ENCODE data around the gene FAM187B.
A peak's percentile ranks its signal among the peaks of the same experiment; 100 is the strongest.
"Not testable (repeated sequence)": the region's sequence is repeated elsewhere in the genome, so short reads cannot be mapped to it uniquely, and the experiment has no call there.

FAM187B gene

DNA sequence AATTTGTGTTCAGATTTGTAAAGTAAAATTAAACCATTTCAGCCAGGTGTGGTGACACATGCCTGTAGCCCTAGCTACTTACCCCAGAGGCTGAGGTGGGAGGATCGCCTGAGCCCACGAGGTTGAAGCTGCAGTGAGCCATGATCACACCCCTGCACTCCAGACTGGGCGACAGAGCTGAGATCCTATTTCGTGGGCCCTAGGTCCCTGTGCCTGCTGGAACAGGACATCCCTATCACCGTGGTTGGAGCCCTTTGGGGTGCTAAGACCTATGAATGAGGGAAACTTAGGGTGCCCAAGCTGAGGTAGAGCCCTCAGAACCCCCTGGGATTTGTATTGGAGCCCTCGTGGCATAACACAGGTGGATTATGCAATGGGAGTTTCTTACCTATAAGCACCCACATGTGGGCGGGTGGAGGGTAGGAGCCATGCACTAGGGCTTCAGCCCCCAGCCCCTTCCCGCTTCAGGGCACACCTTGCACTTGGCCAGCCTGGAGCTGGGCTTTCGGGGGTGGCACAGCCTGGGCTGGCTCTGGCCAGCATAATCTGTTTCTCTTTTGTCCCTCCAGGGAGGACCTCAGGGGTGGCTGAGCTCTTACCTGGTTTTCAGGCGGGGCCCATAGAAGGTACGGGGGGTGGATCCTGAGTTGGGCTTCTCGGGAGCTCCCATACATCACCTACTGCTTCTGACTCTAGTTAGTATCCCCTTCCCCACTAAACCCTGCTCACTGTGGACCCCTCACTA, 33.0 kb upstream of the FAM187B start:
- DNase-seq = no peak

DNA sequence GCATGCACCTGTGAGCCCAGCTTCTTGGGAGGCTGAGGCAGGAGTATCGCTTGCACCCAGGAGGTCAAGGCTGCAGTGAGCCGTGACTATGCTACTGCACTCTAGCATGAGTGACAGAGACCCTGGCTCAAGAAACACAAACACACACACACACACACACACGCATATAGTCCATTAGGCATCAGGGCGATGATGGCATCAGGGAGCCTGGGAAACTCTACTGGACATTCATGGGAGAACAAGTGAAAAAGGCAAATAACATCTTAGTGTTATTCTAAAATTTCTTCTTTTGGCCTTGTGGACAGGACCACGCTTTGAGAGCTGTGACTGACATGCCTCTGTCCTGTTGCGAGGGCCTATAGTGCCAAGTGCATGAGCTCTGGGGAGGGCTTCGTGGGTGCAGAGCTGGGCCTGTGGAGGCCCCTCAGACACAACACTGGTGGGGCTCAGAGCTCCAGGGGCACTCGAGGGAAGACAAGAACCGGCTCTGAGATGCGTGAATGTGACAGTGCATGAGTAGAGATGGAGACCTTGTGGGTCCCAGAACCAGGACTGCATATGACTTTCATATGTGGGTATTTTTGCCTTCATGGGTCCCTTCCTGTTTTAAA, 32.3 kb upstream of the FAM187B start:
- DNase-seq = no peak

DNA sequence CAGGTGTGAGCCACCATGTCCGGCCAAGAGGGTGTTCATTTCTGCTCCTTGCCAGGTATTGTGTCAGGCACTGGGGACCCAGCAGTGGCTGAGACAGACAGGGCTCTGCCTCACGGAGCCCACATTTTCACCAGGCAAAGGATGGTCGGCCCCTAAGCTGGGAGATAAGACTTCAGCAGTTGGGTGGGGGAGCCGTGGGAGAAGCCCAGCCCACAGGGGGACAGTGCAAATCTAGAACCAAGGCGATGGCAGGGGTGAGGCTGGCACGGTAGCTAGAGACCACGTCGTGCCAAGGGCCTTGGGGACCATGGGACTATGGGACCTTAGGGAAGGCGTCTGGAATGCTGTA, 28.5 kb upstream of the FAM187B start:
- DNase-seq = no peak

DNA sequence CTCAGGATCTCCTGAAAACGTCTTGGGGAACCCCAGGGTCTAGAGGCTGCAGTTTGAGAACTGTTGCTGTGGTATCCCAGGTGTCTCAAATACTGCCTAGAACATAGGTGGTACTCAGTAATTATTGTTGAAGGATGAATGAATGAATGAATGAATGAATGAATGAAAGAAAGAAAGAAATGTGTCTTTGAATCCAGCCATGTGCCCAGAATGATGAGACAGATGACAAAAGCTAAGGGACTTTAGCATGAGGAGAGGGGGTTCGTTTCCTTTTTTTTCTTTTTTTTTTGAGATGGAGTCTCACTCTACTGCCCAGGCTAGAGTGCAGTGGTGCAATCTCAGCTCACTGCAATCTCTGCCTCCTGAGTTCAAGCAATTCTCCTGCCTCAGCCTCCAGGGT, 28.0 kb upstream of the FAM187B start:
- DNase-seq = no peak

DNA sequence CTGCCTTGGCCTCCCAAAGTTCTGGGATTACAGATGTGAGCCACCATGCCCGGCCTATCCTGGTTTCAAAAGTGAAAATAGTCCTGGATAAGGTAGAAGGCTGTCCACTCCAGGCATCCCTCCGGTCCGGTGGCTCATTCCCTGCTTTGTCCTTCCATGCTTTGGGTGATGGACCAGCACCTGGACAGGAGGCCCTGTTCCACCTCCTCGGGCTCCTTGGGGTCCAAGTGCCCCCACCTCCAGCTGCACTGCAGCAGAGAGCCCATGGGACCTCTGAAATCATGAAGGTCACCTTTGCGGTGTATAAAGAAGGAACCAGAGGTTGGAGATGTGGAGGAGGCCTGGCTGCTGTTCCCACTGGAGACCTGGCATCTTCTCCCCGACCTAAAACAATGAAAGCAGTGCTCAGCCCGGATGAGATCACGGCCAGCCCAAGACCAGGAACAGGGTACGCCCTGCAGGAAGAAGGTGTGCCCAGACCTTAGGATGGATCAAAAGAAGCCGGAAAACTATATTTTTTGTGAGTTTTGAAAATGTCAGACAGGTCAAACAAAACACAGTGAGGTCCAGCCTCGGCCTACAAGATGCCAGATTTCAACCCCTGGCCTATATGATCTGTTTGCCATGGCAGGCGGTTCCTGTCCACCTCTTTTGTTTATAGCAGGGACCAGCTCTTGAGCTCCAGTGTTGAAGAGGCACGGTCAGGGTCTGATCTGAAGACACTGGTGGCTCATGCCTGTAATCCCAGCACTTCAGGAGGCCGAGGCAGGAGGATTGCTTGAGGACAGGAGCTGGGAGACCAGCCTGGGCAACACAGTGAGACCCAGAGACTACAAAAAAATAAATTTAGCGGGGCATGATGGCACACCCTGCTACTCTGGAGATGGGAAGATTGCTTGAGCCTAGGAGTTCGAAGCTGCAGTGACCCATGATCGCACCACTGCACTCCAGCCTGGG, 26.1 kb upstream of the FAM187B start:
- no peak for DNase-seq

DNA sequence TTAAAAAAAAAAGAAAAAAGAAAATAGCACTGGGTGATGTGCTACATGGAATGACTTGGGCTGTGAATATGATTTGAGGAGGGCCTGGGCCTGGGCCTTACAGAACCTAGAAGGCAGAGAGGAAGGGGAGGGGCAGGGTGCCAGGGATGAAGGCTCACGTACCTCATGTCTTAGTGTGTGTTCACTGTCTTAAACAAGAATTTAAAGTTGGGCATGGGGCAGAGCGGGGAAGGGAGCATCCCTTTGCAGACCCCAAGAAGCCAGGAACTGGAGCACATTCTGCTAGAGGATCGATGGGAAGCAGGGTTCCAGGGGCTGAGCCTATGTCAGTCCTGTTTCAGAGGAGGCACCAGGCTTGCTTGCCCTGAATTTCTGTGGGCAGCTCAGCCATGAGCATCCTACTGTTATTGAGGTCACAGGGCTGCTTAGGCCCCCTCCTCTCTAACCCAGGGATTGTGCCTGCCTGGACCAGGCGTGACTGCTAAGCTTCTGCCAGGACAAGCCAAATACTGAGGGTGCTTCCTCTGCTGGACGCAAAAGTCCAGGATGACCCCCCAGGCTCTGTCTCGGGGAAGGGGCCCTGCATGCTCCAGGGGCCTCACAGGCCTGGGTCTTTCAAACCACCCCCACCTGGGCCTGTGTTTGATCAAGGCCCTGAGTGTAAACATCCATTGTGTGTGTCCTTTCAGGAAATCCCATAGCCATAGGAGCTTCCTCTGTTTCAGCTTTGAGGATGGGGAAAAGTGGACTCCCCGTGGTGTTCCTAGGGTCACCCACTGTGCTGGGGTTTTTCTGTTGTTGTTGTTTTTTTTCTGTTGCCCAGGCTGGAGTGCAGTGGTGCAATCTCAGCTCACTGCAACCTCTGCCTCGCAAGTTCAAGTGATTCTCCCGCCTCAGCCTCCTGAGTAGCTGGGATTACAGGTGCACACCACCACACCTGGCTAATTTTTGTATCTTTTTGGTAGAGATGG, 25.1 kb upstream of the FAM187B start:
- no peak for DNase-seq

- no peak for DNase-seq
Observed at GRCh38 chr19:35251456-35251855, 22.9 kb upstream of the FAM187B start.

- DNase-seq = no peak
Observed at GRCh38 chr19:35249848-35250711, 21.5 kb upstream of the FAM187B start.

- no peak for DNase-seq
Observed at GRCh38 chr19:35249146-35249847, 20.8 kb upstream of the FAM187B start.

- peak; percentile 91 for DNase-seq
Observed at GRCh38 chr19:35248310-35249145, 20.0 kb upstream of the FAM187B start, which contains the start of gene LSR. LSR (plus strand) TSS chr19:35249002; CDS start chr19:35249023, 21 bp downstream.

DNA sequence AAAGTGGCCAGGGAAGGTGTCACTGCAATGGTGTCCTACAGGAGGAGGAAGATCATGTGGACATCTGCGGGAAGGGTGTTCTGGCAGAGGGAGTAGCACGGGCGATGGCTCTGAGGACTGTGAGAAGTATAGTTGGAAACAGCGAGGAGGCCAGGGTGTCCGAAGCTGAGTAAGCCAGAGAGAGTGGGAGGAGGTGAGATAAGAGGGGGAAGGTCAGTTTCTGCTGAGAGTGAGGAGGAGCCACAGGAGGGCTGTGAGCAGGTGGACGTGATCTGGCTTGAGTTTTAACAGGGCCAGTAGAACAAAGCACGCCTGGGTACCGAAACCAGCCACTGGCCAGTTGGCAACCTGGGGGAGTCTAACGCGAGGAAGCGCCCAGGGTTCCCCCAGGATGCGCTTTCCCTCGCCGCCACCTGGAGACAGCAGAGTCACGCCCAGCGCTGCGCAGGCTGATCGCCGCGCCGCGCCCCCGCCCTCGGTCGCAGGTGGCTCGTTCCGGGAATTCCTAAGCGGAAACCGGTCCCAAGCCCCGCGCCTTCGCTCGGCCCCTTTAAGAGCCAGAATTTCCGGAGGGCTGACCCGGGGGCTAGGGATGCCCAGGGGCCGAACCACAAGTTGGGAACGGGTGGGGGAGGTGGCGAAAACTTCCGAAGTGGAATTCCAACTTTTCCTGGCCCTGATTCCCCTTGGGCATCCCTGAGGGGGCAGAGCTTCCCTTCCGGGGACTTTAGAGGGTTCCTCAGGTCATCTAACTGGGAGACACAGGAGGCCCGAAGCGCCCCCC, 19.2 kb upstream of the FAM187B start:
- DNase-seq = peak; percentile 87

- no peak for DNase-seq
Observed at GRCh38 chr19:35246466-35247092, 18.0 kb upstream of the FAM187B start.

GRCh38 chr19:35241417-35241816, 12.9 kb upstream of the FAM187B start:
- DNase-seq = no peak

- DNase-seq = no peak
Observed at GRCh38 chr19:35240327-35240726, 11.8 kb upstream of the FAM187B start.

DNA sequence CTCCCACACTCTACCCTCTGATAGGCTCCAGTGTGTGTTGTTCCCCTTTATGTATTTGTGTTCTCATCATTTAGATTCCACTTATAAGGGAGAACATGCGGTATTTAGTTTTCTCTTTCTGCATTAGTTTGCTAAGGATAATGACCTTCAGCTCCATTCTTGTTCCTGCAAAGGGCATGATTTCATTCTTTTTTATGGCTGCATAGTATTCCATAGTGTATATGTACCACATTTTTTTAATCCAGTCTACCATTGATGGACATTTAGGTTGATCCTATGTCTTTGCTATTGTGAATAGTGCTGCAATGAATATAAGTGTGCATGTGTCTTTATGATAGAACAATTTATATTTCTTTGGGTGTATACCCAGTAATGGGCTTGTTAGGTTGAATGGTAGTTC, 11.1 kb upstream of the FAM187B start:
- DNase-seq = not testable (repeated sequence)

GRCh38 chr19:35236638-35237400, 8.3 kb upstream of the FAM187B start:
- no peak for DNase-seq

GRCh38 chr19:35232912-35233311, 4.4 kb upstream of the FAM187B start:
- DNase-seq = no peak
